Vagina (tissue), 2 donors: Measurements from ENCODE around the gene KCTD7. TPM values are rescaled to one million over a fixed set of nuclear protein-coding genes. Genes with fewer than 3 reads are reported as not detected.
"Not testable (repeated sequence)": the region's sequence is repeated elsewhere in the genome, so short reads cannot be mapped to it uniquely, and the experiment has no call there.

Experiments
- DNase-seq, 2 donors: peaks; one replicate each; pipeline ENCODE4 v3.0.0-alpha.2; 2017; ENCODE audit errors: extremely low spot score in 2 of 2
- H3K27ac ChIP-seq: fragments of 200-600 bp; sonication (generic); one replicate; pipeline ENCODE4 v1.5.1; 2019
- H3K27me3 ChIP-seq: fragments of 200-600 bp; sonication (generic); one replicate; pipeline ENCODE4 v1.5.1; 2019
- H3K36me3 ChIP-seq, 2 donors: fragments of 200-600 bp; sonication (generic); one replicate each; pipeline ENCODE4 v1.5.1; 2017 to 2019
- H3K4me1 ChIP-seq: fragments of 200-600 bp; sonication (generic); one replicate; pipeline ENCODE4 v1.5.1; 2019
- H3K4me3 ChIP-seq, 2 donors: fragments of 200-600 bp; sonication (generic); 1 replicate in 1 of 2; 2 replicates in 1 of 2; pipeline ENCODE4 v1.5.1; 2016 to 2019
- H3K9me3 ChIP-seq: fragments of 200-600 bp; sonication (generic); one replicate; pipeline ENCODE4 v1.5.1; 2019
- POLR2A ChIP-seq, 2 donors: fragments of 450-650 bp; IDR thresholded peaks; one replicate each; pipeline ENCODE4 v1.6.1; 2017; ENCODE audit warnings: antibody characterized with exemption in 2 of 2, mild to moderate bottlenecking in 2 of 2, moderate library complexity in 2 of 2
- POLR2AphosphoS5 ChIP-seq, 2 donors: sonication (generic); formaldehyde crosslinking; IDR thresholded peaks; one replicate each; pipeline ENCODE4 v1.9.0; 2017; ENCODE audit warnings: antibody characterized with exemption in 2 of 2, mild to moderate bottlenecking in 2 of 2, low read depth in 1 of 2; ENCODE audit not compliant: insufficient read depth in 1 of 2
- intact Hi-C: fragments of 100-400 bp; cut with DNase I; formaldehyde crosslinking; loops from one replicate; pipeline ENCODE4 v1.15.1; 2023
- total RNA-seq: library from RNA; depleted of rRNA; stranded (reverse); fragments of >200 nt; gene quantifications from one replicate; pipeline ENCODE4 v1.2.3, GENCODE V29; 2016
- TF ChIP-seq, protein P1 (sequence below), 3 experiments: fragments of 450-650 bp in 2 of 3; fragments of 200-600 bp in 1 of 3; sonication (generic) in 1 of 3; IDR thresholded peaks; one replicate each; pipeline ENCODE4 v1.5.1; 2017 to 2019; ENCODE audit warnings: antibody characterized with exemption in 3 of 3, mild to moderate bottlenecking in 2 of 3, moderate library complexity in 2 of 3

KCTD7 gene
- total RNA-seq, 1 donor from 2014 or later = 20.6 TPM

DNA sequence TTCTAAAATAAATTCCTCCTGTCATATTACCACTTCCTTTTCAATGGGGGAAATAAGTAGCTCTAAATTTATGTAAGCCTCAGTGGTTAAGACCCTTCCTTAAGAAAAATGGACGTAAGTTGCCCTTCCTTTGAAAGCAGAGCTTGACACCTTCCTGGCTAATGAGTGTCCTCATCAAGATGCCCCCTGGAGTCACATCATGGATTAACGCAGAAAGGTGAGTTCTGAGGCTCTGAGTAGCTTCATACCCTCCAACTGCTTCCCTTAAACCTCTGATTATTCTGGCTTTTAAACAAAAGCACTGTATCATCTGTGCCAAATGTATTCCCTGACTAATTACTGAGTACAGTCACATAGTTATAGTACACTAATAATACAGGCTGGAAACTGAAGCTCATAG is 14.7 kb downstream of the KCTD7 start:
- no peak overlapping the region for H3K4me3 ChIP-seq
- no peaks in the 10 kb centered on the region for H3K9me3 ChIP-seq
- no peak for DNase-seq
- no peak overlapping the region for H3K27ac ChIP-seq
- no peaks in the 10 kb centered on the region for H3K4me1 ChIP-seq
- TF ChIP-seq, protein P1, sequence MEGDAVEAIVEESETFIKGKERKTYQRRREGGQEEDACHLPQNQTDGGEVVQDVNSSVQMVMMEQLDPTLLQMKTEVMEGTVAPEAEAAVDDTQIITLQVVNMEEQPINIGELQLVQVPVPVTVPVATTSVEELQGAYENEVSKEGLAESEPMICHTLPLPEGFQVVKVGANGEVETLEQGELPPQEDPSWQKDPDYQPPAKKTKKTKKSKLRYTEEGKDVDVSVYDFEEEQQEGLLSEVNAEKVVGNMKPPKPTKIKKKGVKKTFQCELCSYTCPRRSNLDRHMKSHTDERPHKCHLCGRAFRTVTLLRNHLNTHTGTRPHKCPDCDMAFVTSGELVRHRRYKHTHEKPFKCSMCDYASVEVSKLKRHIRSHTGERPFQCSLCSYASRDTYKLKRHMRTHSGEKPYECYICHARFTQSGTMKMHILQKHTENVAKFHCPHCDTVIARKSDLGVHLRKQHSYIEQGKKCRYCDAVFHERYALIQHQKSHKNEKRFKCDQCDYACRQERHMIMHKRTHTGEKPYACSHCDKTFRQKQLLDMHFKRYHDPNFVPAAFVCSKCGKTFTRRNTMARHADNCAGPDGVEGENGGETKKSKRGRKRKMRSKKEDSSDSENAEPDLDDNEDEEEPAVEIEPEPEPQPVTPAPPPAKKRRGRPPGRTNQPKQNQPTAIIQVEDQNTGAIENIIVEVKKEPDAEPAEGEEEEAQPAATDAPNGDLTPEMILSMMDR (IDR thresholded peaks at IDR 0.05) = no peak
- TF ChIP-seq POLR2A (IDR thresholded peaks at IDR 0.05) (no peak), POLR2AphosphoS5 (IDR thresholded peaks at IDR 0.05; ENCODE audit: insufficient read depth in 1 of 2, low read depth in 1 of 2) (no peak)
- H3K36me3 ChIP-seq = peaks cover 6 to 60% of the 10 kb centered on the region in 2 donors
- intact Hi-C loops = no loop called here
- H3K27me3 ChIP-seq = no peaks in the 10 kb centered on the region

DNA sequence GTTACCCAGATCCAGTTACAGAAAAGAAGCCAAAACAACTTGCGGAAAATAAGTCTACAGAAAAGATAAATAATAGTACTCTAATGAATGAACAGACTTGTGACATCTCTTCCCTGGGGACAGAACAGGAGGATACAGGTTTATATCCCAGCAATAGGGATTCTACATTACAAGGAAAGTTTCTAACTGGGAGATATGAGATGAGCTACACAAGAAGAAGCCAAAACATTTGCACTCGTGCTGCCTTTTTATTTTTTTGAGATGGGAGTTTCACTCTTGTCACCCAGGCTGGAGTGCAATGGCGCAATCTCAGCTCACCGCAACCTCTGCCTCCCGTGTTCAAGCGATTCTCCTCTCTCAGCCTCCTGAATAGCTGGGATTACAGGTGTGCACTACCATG is 22.3 kb downstream of the KCTD7 start:
- intact Hi-C loops, H3K9me3 ChIP-seq, H3K27ac ChIP-seq, H3K36me3 ChIP-seq, H3K4me3 ChIP-seq, H3K27me3 ChIP-seq, DNase-seq: not testable (repeated sequence)
- H3K4me1 ChIP-seq = peaks cover 14% of the 10 kb centered on the region

DNA sequence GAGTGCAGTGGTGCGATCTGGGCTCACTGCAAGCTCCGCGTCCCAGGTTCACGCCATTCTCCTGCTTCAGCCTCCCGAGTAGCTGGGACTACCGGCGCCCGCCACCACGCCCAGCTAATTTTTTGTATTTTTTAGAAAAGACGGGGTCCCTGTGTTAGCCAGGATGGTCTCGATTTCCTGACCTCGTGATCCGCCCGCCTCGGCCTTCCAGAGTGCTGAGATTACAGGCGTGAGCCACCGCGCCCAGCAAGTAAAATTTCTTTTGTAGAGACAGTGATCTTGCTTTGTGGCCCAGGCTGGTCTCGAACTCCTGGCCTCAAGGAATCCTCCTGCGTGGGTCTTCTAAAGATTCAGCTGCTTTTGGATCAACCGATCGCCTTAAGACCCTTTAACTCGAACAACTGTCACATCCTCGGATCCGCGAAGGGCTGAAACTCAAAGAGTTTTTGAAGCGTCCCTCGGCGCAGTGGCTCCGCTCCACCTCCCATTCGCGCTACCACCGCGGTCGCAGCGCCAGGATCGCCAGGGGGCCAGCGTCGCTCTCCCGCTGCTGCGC is 25.1 kb downstream of the KCTD7 start:
- H3K27me3 ChIP-seq, H3K36me3 ChIP-seq, DNase-seq, H3K9me3 ChIP-seq: not testable (repeated sequence)
- intact Hi-C loops = loop anchor here (2.0 kb wide), 1 partner anchor 25 kb away; the partner anchor contains the start of gene KCTD7
- peak overlapping the region; percentile 97 for H3K27ac ChIP-seq
- peak overlapping the region; percentile 77 to 94 for H3K4me3 ChIP-seq
- peaks cover 19% of the 10 kb centered on the region for H3K4me1 ChIP-seq

DNA sequence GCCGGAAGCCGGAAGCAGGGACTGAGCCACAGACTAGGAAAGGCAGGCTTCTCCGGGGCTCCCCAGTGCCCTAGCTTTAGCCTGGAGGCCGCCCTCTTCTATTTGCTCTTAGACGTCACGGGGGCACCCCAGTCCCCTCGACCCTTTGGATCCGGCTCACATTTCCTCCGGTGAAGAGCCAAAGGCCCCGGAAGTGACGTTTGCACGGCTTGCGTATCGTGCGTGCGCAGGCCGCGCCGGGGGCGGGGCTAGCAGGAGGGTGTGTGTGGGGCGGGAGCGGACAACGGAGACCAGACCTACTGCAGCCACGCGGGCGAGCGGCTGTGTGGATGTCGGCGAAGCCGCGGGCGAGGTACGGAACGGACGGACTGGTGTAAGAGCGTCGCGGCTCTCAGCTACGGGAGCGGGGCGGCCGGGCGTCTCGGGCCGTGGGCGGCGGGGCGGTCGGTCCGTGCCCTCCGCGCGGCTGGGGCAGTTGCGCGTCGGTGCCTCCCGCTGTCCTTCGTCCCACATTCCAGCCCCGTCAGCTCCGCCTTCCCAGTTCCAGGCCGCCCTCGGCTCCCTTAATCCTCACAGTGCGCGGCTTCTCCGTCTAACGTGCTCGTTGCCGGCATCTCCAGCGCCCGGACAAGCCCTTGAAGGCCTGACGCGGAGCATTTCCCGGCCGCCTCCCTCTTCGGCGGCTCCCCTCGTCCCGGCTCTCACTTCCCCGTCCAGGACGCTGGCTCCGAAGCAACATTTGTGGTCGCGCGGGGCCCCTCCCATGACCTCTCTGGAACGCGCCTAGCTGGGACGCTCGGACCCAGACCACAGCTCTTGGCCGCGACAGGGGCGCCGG is 25.8 kb downstream of the KCTD7 start:
- peak overlapping the region; percentile 77 to 94 for H3K4me3 ChIP-seq
- no peaks in the 10 kb centered on the region for H3K27me3 ChIP-seq
- TF ChIP-seq, protein P1 (IDR thresholded peaks at IDR 0.05) = peak in 1 of 3 experiments; percentile 33
- peak; percentile 98 to 99 for TF ChIP-seq POLR2AphosphoS5 (IDR thresholded peaks at IDR 0.05; ENCODE audit: insufficient read depth in 1 of 2, low read depth in 1 of 2)
- TF ChIP-seq POLR2A (IDR thresholded peaks at IDR 0.05) = peak; percentile 76 to 93
- no peaks in the 10 kb centered on the region for H3K36me3 ChIP-seq
- DNase-seq = peak in 1 of 2 donors; percentile 99
- intact Hi-C loops = loop anchor here (2.0 kb wide), 1 partner anchor 26 kb away; the partner anchor contains the start of gene KCTD7
- H3K9me3 ChIP-seq = no peaks in the 10 kb centered on the region
- peak overlapping the region; percentile 97 for H3K27ac ChIP-seq
- H3K4me1 ChIP-seq = peaks cover 19% of the 10 kb centered on the region

DNA sequence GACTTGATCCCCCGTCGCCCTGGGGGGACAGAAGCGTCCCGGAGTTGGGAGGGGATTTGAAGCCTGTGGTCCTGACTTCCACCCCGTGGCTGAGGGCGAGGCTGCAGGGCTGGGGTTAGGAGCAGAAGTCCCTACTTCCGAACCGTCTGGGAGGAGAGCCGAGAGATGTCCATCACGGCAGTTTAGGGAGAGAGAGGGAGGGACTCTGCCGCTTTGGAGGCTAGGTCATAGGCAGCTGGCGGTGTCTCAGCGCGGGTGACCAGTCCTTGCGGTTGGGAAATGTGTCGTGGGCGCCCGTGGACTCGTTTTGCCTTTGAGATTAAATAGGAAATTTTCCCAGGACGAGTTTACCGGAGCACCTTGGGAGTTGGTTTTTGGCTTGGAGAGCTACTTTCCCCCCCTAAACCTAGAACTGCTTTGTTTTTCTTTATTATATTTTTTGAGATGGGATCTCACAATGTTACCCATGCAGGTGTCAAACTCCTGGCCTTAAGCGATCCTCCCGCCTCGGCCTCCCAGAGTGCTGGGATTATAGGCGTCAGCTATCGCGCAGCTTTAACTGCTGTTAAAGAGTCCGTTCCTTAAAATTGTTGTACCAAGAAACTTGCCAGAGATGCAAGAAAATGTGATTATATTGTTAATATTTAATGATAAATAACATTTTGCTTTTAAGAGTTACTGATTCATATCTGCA is 26.6 kb downstream of the KCTD7 start:
- H3K27ac ChIP-seq = peak overlapping the region; percentile 97
- H3K27me3 ChIP-seq, H3K9me3 ChIP-seq, DNase-seq, H3K36me3 ChIP-seq: not testable (repeated sequence)
- H3K4me1 ChIP-seq = peaks cover 19% of the 10 kb centered on the region
- intact Hi-C loops = loop anchor here (2.0 kb wide), 1 partner anchor 26 kb away; the partner anchor contains the start of gene KCTD7
- H3K4me3 ChIP-seq = peak overlapping the region; percentile 77 to 94

DNA sequence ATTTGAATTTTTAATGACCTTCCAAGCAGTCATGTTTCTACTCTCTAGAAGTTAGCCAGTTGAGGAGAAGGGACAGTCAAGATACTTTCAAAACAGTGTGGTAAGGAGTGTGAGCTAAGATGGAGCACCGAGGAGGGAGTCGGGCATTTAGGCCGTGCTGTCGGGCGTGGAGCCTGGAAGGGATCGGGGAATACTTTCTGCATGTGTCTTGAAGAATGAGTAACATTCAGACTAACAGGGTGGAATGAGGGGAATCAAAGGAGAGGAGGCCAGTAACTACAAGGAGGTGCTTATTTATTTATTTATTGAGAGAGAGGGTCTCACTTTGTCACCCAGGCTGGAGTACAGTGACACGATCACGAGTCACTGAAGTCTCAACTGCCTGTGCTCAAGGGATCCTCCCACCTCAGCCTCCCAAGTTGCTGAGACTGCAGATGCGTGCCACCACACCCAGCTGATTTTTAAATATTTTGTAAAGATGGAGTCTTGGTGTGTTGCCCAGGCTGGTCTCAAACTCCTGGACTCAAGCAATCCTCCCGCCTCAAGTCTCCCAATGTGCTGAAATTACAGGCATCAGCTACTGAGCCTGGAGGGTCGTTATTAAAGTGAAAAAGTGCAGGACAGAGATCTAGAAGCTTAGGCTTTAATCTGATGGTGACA is 27.3 kb downstream of the KCTD7 start:
- peaks cover 19% of the 10 kb centered on the region for H3K4me1 ChIP-seq
- DNase-seq, H3K9me3 ChIP-seq, H3K36me3 ChIP-seq, H3K27me3 ChIP-seq: not testable (repeated sequence)
- intact Hi-C loops = loop anchor here (2.0 kb wide), 1 partner anchor 27 kb away; the partner anchor contains the start of gene KCTD7
- H3K27ac ChIP-seq = peak overlapping the region; percentile 97
- peak overlapping the region; percentile 77 to 94 for H3K4me3 ChIP-seq
